Lower leg skin (tissue), 3 donors: ENCODE data around the gene AHCYL1.

Source experiments
- POLR2A ChIP-seq, 2 donors: fragments of 450-650 bp; IDR thresholded peaks; one replicate each; pipeline ENCODE4 v1.6.1; 2016 to 2017; ENCODE audit warnings: antibody characterized with exemption in 2 of 2, mild to moderate bottlenecking in 1 of 2, moderate library complexity in 1 of 2
- TF ChIP-seq, protein P1 (sequence below), 3 donors: fragments of 450-650 bp; IDR thresholded peaks; one replicate each; pipeline ENCODE4 v1.5.1; 2016; ENCODE audit warnings: antibody characterized with exemption in 3 of 3, mild to moderate bottlenecking in 3 of 3, moderate library complexity in 2 of 3

DNA sequence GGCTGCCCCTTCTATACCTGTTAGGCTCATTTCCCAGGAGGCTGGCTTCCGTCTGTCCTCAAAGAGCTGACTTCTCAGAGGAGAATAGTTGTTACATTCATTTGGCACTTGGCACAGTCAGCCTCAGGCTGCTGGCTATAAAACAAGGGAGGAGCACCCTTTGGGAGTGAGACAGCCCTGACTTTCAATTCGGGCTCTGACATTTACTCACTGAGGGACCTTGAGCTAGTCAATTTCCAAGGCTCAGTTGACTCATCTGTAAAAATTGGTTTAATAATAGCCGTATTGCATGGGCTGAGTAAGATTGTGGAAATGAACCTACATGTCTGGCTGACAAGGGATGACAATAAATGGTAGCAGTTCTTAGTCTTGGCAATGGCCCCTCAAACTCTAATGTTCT is 72.2 kb downstream of the AHCYL1 start:
- TF ChIP-seq, protein P1, sequence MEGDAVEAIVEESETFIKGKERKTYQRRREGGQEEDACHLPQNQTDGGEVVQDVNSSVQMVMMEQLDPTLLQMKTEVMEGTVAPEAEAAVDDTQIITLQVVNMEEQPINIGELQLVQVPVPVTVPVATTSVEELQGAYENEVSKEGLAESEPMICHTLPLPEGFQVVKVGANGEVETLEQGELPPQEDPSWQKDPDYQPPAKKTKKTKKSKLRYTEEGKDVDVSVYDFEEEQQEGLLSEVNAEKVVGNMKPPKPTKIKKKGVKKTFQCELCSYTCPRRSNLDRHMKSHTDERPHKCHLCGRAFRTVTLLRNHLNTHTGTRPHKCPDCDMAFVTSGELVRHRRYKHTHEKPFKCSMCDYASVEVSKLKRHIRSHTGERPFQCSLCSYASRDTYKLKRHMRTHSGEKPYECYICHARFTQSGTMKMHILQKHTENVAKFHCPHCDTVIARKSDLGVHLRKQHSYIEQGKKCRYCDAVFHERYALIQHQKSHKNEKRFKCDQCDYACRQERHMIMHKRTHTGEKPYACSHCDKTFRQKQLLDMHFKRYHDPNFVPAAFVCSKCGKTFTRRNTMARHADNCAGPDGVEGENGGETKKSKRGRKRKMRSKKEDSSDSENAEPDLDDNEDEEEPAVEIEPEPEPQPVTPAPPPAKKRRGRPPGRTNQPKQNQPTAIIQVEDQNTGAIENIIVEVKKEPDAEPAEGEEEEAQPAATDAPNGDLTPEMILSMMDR (IDR thresholded peaks at IDR 0.05), result no peak
- no peak for TF ChIP-seq POLR2A (IDR thresholded peaks at IDR 0.05)
